Ishikawa (cell line): ENCODE data around the gene TNS1.

ENCODE experiments used
- EGR1 ChIP-seq: IDR thresholded peaks from 2 replicates; pipeline ENCODE4 v1.6.1; 2012
- NFIC ChIP-seq: IDR thresholded peaks from 2 replicates; pipeline ENCODE4 v1.6.1; 2012
- TAF1 ChIP-seq: IDR thresholded peaks from 2 replicates; pipeline ENCODE4 v1.6.1; 2012; ENCODE audit warnings: low read depth, mild to moderate bottlenecking
- YY1 ChIP-seq: IDR thresholded peaks from 2 replicates; pipeline ENCODE4 v1.6.1; 2012; ENCODE audit warnings: low read depth
- TF ChIP-seq, protein P1 (sequence below): IDR thresholded peaks from 2 replicates; pipeline ENCODE4 v1.6.1; 2012

DNA sequence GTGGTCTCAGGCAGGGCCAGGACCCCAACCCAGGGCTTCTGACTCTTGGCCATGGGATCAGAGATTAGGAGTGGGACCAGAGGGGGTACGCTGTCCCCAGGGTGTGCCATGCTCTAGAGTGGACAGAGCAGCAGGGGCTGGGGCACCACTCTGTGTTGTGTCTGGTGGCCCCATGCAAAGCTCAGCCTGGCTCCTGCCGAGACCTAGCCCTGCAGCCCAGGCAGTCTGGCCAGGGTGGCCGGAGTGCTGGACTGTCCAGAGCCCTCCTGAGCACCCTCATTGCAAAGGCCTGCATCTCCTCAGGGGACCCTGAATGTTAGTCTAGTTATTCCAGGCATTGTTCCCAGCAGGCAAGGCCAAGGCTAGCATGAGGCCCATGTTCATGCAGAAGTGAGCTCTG lies 162.3 kb downstream of the TNS1 start:
- no peak for TF ChIP-seq EGR1
- no peak for TF ChIP-seq YY1
- no peak for TF ChIP-seq NFIC
- TF ChIP-seq, protein P1, sequence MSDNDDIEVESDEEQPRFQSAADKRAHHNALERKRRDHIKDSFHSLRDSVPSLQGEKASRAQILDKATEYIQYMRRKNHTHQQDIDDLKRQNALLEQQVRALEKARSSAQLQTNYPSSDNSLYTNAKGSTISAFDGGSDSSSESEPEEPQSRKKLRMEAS, result no peak
- TF ChIP-seq TAF1, result no peak
